Measurements from ENCODE around the gene PRKAR1A.

Gene PRKAR1A

GRCh38 chr17:68567035-68567434 lies 54.8 kb downstream of the PRKAR1A start:
- no peak for ATAC-seq
- no peak for TF ChIP-seq CSRNP3 (CRISPR knock-in tag; IDR thresholded peaks at IDR 0.05)
- no peak for TF ChIP-seq ZFP3 (CRISPR knock-in tag; IDR thresholded peaks at IDR 0.05)
- TF ChIP-seq TSHZ2 (CRISPR knock-in tag; IDR thresholded peaks at IDR 0.05), result no peak
- no peak for TF ChIP-seq CREB5 (CRISPR knock-in tag; IDR thresholded peaks at IDR 0.05; ENCODE audit: low read depth)
- TF ChIP-seq ISL1 (CRISPR knock-in tag; IDR thresholded peaks at IDR 0.05), result no peak
- TF ChIP-seq PATZ1 (CRISPR knock-in tag; IDR thresholded peaks at IDR 0.05; ENCODE audit: borderline replicate concordance), result no peak
- no peak for TF ChIP-seq POU6F1 (CRISPR knock-in tag; IDR thresholded peaks at IDR 0.05; ENCODE audit: borderline replicate concordance, low read depth)
- no peak for TF ChIP-seq TOX (CRISPR knock-in tag; IDR thresholded peaks at IDR 0.05; ENCODE audit: borderline replicate concordance)
- no peak for TF ChIP-seq ZNF8 (CRISPR knock-in tag; IDR thresholded peaks at IDR 0.05)
- TF ChIP-seq GLIS3 (CRISPR knock-in tag; IDR thresholded peaks at IDR 0.05), result no peak
- TF ChIP-seq RARB (CRISPR knock-in tag; IDR thresholded peaks at IDR 0.05), result no peak
- TF ChIP-seq ARNTL (CRISPR knock-in tag; IDR thresholded peaks at IDR 0.05; ENCODE audit: borderline replicate concordance, low read depth), result no peak
- TF ChIP-seq BACH2 (CRISPR knock-in tag; IDR thresholded peaks at IDR 0.05; ENCODE audit: borderline replicate concordance), result no peak
- no peak for TF ChIP-seq CSDC2 (CRISPR knock-in tag; IDR thresholded peaks at IDR 0.05)
- no peak for TF ChIP-seq ZNF565 (CRISPR knock-in tag; conservative IDR thresholded peaks at IDR 0.05; ENCODE audit: low read depth)
- no peak for TF ChIP-seq TCF4 (CRISPR knock-in tag; IDR thresholded peaks at IDR 0.05; ENCODE audit: borderline replicate concordance)
- TF ChIP-seq OSR1 (CRISPR knock-in tag; IDR thresholded peaks at IDR 0.05), result no peak

GRCh38 chr17:68567581-68567980 lies 55.4 kb downstream of the PRKAR1A start:
- no peak for TF ChIP-seq ESRRG (CRISPR knock-in tag; IDR thresholded peaks at IDR 0.05)
- TF ChIP-seq CREB5 (CRISPR knock-in tag; IDR thresholded peaks at IDR 0.05; ENCODE audit: low read depth), result no peak
- no peak for TF ChIP-seq ZFP3 (CRISPR knock-in tag; IDR thresholded peaks at IDR 0.05)
- TF ChIP-seq CSDC2 (CRISPR knock-in tag; IDR thresholded peaks at IDR 0.05), result no peak
- TF ChIP-seq ARNTL (CRISPR knock-in tag; IDR thresholded peaks at IDR 0.05; ENCODE audit: borderline replicate concordance, low read depth), result no peak
- no peak for TF ChIP-seq ZNF565 (CRISPR knock-in tag; conservative IDR thresholded peaks at IDR 0.05; ENCODE audit: low read depth)
- TF ChIP-seq ZC3H10 (CRISPR knock-in tag; IDR thresholded peaks at IDR 0.05), result no peak
- no peak for TF ChIP-seq CSRNP3 (CRISPR knock-in tag; IDR thresholded peaks at IDR 0.05)
- TF ChIP-seq SNAI2 (CRISPR knock-in tag; IDR thresholded peaks at IDR 0.05), result no peak
- no peak for TF ChIP-seq TOX (CRISPR knock-in tag; IDR thresholded peaks at IDR 0.05; ENCODE audit: borderline replicate concordance)
- TF ChIP-seq GLIS3 (CRISPR knock-in tag; IDR thresholded peaks at IDR 0.05), result no peak
- no peak for TF ChIP-seq ZFP30 (CRISPR knock-in tag; IDR thresholded peaks at IDR 0.05)
- no peak for TF ChIP-seq OSR1 (CRISPR knock-in tag; IDR thresholded peaks at IDR 0.05)
- no peak for TF ChIP-seq RARB (CRISPR knock-in tag; IDR thresholded peaks at IDR 0.05)
- no peak for TF ChIP-seq PPARA (CRISPR knock-in tag; IDR thresholded peaks at IDR 0.05; ENCODE audit: borderline replicate concordance)
- TF ChIP-seq ZNF70 (CRISPR knock-in tag; IDR thresholded peaks at IDR 0.05), result no peak
- ATAC-seq, result no peak

Data from SK-N-SH treated with all-trans-retinoic acid at 6 μM for 48 hours (cell line).